IPS-20b (cell line): ENCODE measurements around the gene SLC9A8.

Source experiments
- H3K27ac ChIP-seq: one replicate; pipeline ENCODE4 v1.5.1; 2013; ENCODE audit warnings: low read length
- H3K27me3 ChIP-seq: 2 replicates; pipeline ENCODE4 v1.6.1; 2013; ENCODE audit warnings: mild to moderate bottlenecking, low read length, inconsistent platforms; ENCODE audit not compliant: insufficient read depth
- H3K36me3 ChIP-seq: 2 replicates; pipeline ENCODE4 v1.6.1; 2013; ENCODE audit warnings: low read depth, mild to moderate bottlenecking, inconsistent platforms, low read length, moderate library complexity; ENCODE audit not compliant: insufficient read depth
- H3K4me1 ChIP-seq: 2 replicates; pipeline ENCODE4 v1.6.1; 2013; ENCODE audit warnings: mild to moderate bottlenecking, control low read depth, inconsistent platforms, low read length, moderate library complexity; ENCODE audit not compliant: insufficient read depth
- H3K4me3 ChIP-seq: 2 replicates; pipeline ENCODE4 v1.5.1; 2013; ENCODE audit warnings: mild to moderate bottlenecking, low read length, inconsistent platforms
- H3K9ac ChIP-seq: 2 replicates; pipeline ENCODE4 v1.6.1; 2013; ENCODE audit warnings: low read depth, mild to moderate bottlenecking, inconsistent platforms, low read length, moderate library complexity
- H3K9me3 ChIP-seq: 2 replicates; pipeline ENCODE4 v1.6.1; 2013; ENCODE audit warnings: mild to moderate bottlenecking, low read depth, low read length, inconsistent platforms; ENCODE audit not compliant: insufficient read depth

The SLC9A8 gene

GRCh38 chr20:49843770-49844380, 31.2 kb downstream of the SLC9A8 start:
- Histone ChIP-seq H3K4me1 (peaks cover 4% of the 10 kb centered on the region; the same call in 1 of the 2 replicates), H3K36me3 (no peaks in the 10 kb centered on the region), H3K4me3 (no peak overlapping the region), H3K9me3 (peaks cover 6% of the 10 kb centered on the region), H3K27ac (no peak overlapping the region), H3K27me3 (no peaks in the 10 kb centered on the region), H3K9ac (no peak overlapping the region)

- H3K9me3 ChIP-seq: peaks cover 6% of the 10 kb centered on the region
- no peaks in the 10 kb centered on the region for H3K36me3 ChIP-seq
- H3K4me1 ChIP-seq: peaks cover 4% of the 10 kb centered on the region; the same call in 1 of the 2 replicates
- no peak overlapping the region for H3K9ac ChIP-seq
- no peaks in the 10 kb centered on the region for H3K27me3 ChIP-seq
- H3K4me3 ChIP-seq: no peak overlapping the region
- no peak overlapping the region for H3K27ac ChIP-seq
Observed at GRCh38 chr20:49845060-49845459, 32.4 kb downstream of the SLC9A8 start.

- Histone ChIP-seq H3K4me1 (peaks cover 7% of the 10 kb centered on the region; the same call in 1 of the 2 replicates), H3K9ac (no peak overlapping the region), H3K27ac (no peak overlapping the region), H3K27me3 (no peaks in the 10 kb centered on the region), H3K9me3 (peaks cover 6% of the 10 kb centered on the region), H3K36me3 (no peaks in the 10 kb centered on the region), H3K4me3 (no peak overlapping the region)
Observed at GRCh38 chr20:49846206-49846807, 33.7 kb downstream of the SLC9A8 start.

- no peaks in the 10 kb centered on the region; the same call in 1 of the 2 replicates for H3K36me3 ChIP-seq
- H3K4me1 ChIP-seq: peaks cover 16% of the 10 kb centered on the region; the same call in 1 of the 2 replicates
- H3K9me3 ChIP-seq: no peaks in the 10 kb centered on the region
- no peak overlapping the region for H3K9ac ChIP-seq
- no peak overlapping the region for H3K27ac ChIP-seq
- H3K27me3 ChIP-seq: no peaks in the 10 kb centered on the region
- H3K4me3 ChIP-seq: no peak overlapping the region
Observed at GRCh38 chr20:49850463-49851230, 38.0 kb downstream of the SLC9A8 start.

GRCh38 chr20:49851231-49851705, 38.6 kb downstream of the SLC9A8 start:
- H3K9me3 ChIP-seq: no peaks in the 10 kb centered on the region
- H3K4me3 ChIP-seq: no peak overlapping the region
- H3K27ac ChIP-seq: no peak overlapping the region

GRCh38 chr20:49851991-49852390, 39.4 kb downstream of the SLC9A8 start:
- no peak overlapping the region for H3K27ac ChIP-seq
- no peak overlapping the region for H3K4me3 ChIP-seq
- H3K9me3 ChIP-seq: no peaks in the 10 kb centered on the region
- peaks cover 16% of the 10 kb centered on the region; the same call in 1 of the 2 replicates for H3K4me1 ChIP-seq
- H3K36me3 ChIP-seq: peaks cover 3% of the 10 kb centered on the region
- H3K9ac ChIP-seq: no peak overlapping the region
- H3K27me3 ChIP-seq: no peaks in the 10 kb centered on the region

More at GRCh38 chr20:49851231-49851705, 38.6 kb downstream of the SLC9A8 start:
- H3K9ac ChIP-seq: no peak overlapping the region
- peaks cover 16% of the 10 kb centered on the region; the same call in 1 of the 2 replicates for H3K4me1 ChIP-seq
- H3K36me3 ChIP-seq: peaks cover 2% of the 10 kb centered on the region
- H3K27me3 ChIP-seq: no peaks in the 10 kb centered on the region

- Histone ChIP-seq H3K27ac (no peak overlapping the region), H3K27me3 (no peaks in the 10 kb centered on the region), H3K9me3 (no peaks in the 10 kb centered on the region), H3K4me3 (no peak overlapping the region), H3K4me1 (peaks cover 16% of the 10 kb centered on the region; the same call in 1 of the 2 replicates), H3K9ac (no peak overlapping the region), H3K36me3 (peaks cover 3% of the 10 kb centered on the region)
Observed at GRCh38 chr20:49852522-49853080, 40.0 kb downstream of the SLC9A8 start.

GRCh38 chr20:49853640-49854039, 41.0 kb downstream of the SLC9A8 start:
- Histone ChIP-seq H3K9ac (0 out of 2 replicates have a peak overlapping the region, but pooled peaks have one; percentile 7), H3K4me1 (peaks cover 15% of the 10 kb centered on the region; the same call in 1 of the 2 replicates), H3K27me3 (no peaks in the 10 kb centered on the region), H3K4me3 (no peak overlapping the region), H3K9me3 (no peaks in the 10 kb centered on the region), H3K36me3 (peaks cover 3% of the 10 kb centered on the region), H3K27ac (no peak overlapping the region)

GRCh38 chr20:49854190-49854875, 41.7 kb downstream of the SLC9A8 start:
- H3K36me3 ChIP-seq: peaks cover 3% of the 10 kb centered on the region
- no peak overlapping the region for H3K9ac ChIP-seq
- no peak overlapping the region for H3K4me3 ChIP-seq
- peaks cover 12% of the 10 kb centered on the region; the same call in 1 of the 2 replicates for H3K4me1 ChIP-seq
- no peaks in the 10 kb centered on the region for H3K9me3 ChIP-seq
- H3K27ac ChIP-seq: no peak overlapping the region
- H3K27me3 ChIP-seq: no peaks in the 10 kb centered on the region

GRCh38 chr20:49856904-49857303, 44.3 kb downstream of the SLC9A8 start:
- Histone ChIP-seq H3K9ac (no peak overlapping the region), H3K4me3 (no peak overlapping the region), H3K36me3 (peaks cover 3% of the 10 kb centered on the region), H3K9me3 (no peaks in the 10 kb centered on the region), H3K27me3 (no peaks in the 10 kb centered on the region), H3K4me1 (peaks cover 10% of the 10 kb centered on the region; the same call in 1 of the 2 replicates), H3K27ac (no peak overlapping the region)

- no peak overlapping the region for H3K27ac ChIP-seq
- H3K9ac ChIP-seq: no peak overlapping the region
- H3K4me3 ChIP-seq: no peak overlapping the region
- no peaks in the 10 kb centered on the region for H3K27me3 ChIP-seq
- H3K9me3 ChIP-seq: no peaks in the 10 kb centered on the region
- peaks cover 10% of the 10 kb centered on the region; the same call in 1 of the 2 replicates for H3K4me1 ChIP-seq
- H3K36me3 ChIP-seq: peaks cover 3% of the 10 kb centered on the region
Observed at GRCh38 chr20:49858076-49858585, 45.5 kb downstream of the SLC9A8 start.
